Esophagus squamous epithelium (tissue), 5 donors: ENCODE results near the gene COL18A1. TPM values are rescaled to one million over a fixed set of nuclear protein-coding genes. Genes with fewer than 3 reads are reported as not detected.

Source experiments
- DNase-seq: peaks from one replicate; lab custom pipeline; 2025; lab: John Stamatoyannopoulos, UW
- H3K27ac ChIP-seq, 4 donors: fragments of 200-600 bp; sonication (generic); one replicate each; pipeline ENCODE4 v1.5.1; 2016 to 2019; ENCODE audit warnings: mild to moderate bottlenecking in 1 of 4
- H3K27me3 ChIP-seq, 4 donors: fragments of 200-600 bp; sonication (generic); 1 replicate in 3 of 4; 2 replicates in 1 of 4; pipeline versions ENCODE4 v1.5.1 to v1.6.0; 2017 to 2021; ENCODE audit warnings: antibody characterized with exemption in 1 of 4
- H3K36me3 ChIP-seq, 3 donors: fragments of 200-600 bp; sonication (generic); one replicate each; pipeline ENCODE4 v1.5.1; 2016 to 2019
- H3K4me1 ChIP-seq, 3 donors: fragments of 200-600 bp; sonication (generic); one replicate each; pipeline ENCODE4 v1.5.1; 2017 to 2019
- H3K4me3 ChIP-seq, 4 donors: fragments of 200-600 bp; sonication (generic); 1 replicate in 3 of 4; 2 replicates in 1 of 4; pipeline ENCODE4 v1.5.1; 2016 to 2019; ENCODE audit warnings: mild to moderate bottlenecking in 2 of 4, moderate library complexity in 1 of 4
- H3K9me3 ChIP-seq, 3 donors: fragments of 200-600 bp; sonication (generic); one replicate each; pipeline ENCODE4 v1.5.1; 2016 to 2019
- POLR2A ChIP-seq, 4 donors: fragments of 450-650 bp; IDR thresholded peaks; one replicate each; pipeline ENCODE4 v1.6.1; 2017; ENCODE audit warnings: antibody characterized with exemption in 4 of 4, mild to moderate bottlenecking in 4 of 4, moderate library complexity in 3 of 4
- WGBS, 2 donors: methylation state at CpG; one replicate each; pipeline ENCODE4 v1.1.5; 2018; 5-methylcytosine and 5-hydroxymethylcytosine counted together
- intact Hi-C: fragments of 100-400 bp; cut with DNase I; formaldehyde crosslinking; loops from one replicate; pipeline ENCODE4 v1.15.0; 2022
- total RNA-seq, 4 donors: library from RNA; depleted of rRNA; stranded (reverse); fragments of >200 nt; gene quantifications; one replicate each; pipeline ENCODE4 v1.1.0, GENCODE V29; 2016
- TF ChIP-seq, protein P1 (sequence below), 6 experiments: fragments of 450-650 bp in 4 of 6; fragments of 200-600 bp in 2 of 6; sonication (generic) in 2 of 6; IDR thresholded peaks; one replicate each; pipeline ENCODE4 v1.5.1; 2016 to 2019; ENCODE audit warnings: antibody characterized with exemption in 6 of 6, mild to moderate bottlenecking in 4 of 6, moderate library complexity in 4 of 6
- donor health status: DM: yes; HTN: yes; CAD: no.

COL18A1 gene
- total RNA-seq, 4 donors from 2014 or later = 38.9 to 69.0 (median 52.5) TPM

DNA sequence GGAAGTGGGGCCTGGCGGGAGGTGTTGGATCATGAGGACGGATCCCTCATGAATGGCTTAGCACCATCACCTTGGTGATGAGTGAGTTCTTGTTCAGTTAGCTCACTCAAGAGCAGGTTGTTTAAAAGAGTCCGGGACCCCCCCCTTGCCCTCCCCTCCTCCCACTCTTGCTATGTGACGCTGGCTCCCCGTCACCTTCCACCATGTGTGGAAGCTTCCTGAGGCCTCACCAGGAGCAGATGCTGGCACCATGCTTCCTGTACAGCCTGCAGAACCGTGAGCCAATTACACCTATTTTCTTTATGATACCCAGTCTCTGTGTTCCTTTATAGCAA lies 140.2 kb downstream of the COL18A1 start:
- intact Hi-C loops = no loop called here
- WGBS, 2 donors = 80 to 90% methylated on average over 3 of the region's 6 CpGs

DNA sequence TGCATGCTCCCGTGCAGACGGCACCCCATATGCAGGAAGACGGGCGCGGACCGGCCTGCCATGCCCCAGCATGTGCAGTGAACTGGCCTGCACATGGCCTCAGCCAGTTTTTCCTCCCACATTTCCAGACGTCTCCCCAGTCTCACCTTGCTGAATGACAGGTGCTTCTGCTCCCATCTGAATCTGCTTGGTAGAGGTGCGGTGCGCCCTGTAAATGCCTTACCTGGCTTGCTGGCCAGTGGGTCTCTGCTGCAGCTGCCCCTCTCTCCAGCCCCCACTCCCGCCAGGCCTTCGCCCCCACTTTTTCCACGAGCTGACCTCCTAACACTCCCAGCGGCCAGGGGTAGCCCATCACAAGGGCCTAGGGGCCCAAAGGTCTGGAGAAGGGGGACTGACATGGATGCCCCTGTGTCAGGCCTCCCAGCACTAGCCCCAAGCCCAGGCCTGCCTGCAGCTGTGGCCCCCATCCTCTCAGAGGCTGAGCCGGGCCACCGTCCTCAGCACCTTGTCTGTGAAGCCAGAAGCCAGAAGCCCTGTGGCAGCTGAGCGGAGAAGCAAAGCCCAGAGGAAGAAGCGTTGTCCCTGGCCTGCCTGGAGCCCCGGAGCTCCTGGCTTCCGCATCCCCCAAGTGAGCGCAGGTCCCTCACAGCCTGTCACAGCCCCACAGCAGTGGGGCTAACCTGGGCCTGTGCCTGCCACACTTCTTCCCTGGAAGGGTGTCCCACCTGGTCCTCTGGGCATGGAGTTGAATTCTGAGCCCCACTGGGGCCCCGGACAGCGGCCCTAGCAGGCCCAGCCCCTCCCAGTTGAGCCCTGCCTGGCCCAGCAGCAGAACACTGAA lies 140.9 kb downstream of the COL18A1 start:
- no peak for DNase-seq
- 62 to 73% methylated on average over 7 to 12 of the region's 22 CpGs for WGBS, 2 donors

More for the DNA sequence above, 140.2 kb downstream of the COL18A1 start:
- peaks cover 0 to 5% (median 0%) of the 10 kb centered on the region in 4 donors for H3K27me3 ChIP-seq
- no peak for DNase-seq
- H3K36me3 ChIP-seq = no peaks in the 10 kb centered on the region
- H3K4me1 ChIP-seq = peaks cover 11 to 30% (median 24%) of the 10 kb centered on the region in 3 donors
- TF ChIP-seq, protein P1, sequence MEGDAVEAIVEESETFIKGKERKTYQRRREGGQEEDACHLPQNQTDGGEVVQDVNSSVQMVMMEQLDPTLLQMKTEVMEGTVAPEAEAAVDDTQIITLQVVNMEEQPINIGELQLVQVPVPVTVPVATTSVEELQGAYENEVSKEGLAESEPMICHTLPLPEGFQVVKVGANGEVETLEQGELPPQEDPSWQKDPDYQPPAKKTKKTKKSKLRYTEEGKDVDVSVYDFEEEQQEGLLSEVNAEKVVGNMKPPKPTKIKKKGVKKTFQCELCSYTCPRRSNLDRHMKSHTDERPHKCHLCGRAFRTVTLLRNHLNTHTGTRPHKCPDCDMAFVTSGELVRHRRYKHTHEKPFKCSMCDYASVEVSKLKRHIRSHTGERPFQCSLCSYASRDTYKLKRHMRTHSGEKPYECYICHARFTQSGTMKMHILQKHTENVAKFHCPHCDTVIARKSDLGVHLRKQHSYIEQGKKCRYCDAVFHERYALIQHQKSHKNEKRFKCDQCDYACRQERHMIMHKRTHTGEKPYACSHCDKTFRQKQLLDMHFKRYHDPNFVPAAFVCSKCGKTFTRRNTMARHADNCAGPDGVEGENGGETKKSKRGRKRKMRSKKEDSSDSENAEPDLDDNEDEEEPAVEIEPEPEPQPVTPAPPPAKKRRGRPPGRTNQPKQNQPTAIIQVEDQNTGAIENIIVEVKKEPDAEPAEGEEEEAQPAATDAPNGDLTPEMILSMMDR (IDR thresholded peaks at IDR 0.05) = no peak
- TF ChIP-seq POLR2A (IDR thresholded peaks at IDR 0.05) = no peak
- no peaks in the 10 kb centered on the region for H3K9me3 ChIP-seq
- no peak overlapping the region for H3K27ac ChIP-seq
- H3K4me3 ChIP-seq = no peak overlapping the region

DNA sequence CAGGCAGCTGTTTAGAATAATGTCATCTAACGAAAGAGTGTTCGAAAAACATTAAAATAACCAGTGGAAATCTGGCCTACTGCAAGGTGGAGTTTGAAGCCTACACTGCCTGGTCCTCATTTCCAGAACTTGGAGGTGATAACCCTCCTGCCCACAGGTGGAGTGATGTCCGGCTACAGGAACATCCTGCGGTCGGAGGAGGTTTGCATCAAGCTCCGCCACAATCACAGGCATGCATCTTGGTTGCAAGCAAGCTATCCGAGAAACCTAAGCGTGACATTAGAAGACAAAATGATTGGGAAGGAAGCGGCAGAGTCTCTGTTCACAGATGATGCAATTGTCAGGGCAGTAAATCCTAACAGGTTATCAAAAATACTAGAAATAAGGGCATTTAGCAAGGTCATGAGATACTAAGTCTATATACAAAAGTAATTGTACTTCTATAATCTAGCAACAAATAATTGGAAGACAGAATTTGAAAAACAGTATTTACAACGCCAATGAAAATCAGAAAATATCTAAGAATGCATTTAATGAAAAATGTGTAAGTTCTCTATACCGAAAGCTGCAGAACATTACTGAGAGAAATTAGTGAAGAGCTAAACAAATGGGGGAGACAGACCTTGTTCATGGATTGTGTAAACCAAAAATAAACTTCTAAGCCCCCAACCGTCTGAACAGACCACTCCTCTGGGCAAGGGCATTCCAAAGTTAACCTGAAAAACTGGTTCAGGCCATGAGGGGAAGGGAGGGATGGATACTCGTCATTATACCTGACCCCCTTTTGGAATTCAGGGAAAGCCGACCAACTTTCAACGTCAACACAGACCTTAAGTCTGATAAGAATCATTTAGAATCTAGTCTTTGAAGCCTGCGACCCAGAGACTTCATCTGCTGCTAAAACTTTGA lies 141.9 kb downstream of the COL18A1 start:
- Histone ChIP-seq H3K36me3 (no peaks in the 10 kb centered on the region), H3K27ac (no peak overlapping the region), H3K4me1 (peaks cover 11 to 36% (median 15%) of the 10 kb centered on the region in 3 donors), H3K27me3 (peaks cover 0 to 9% (median 0%) of the 10 kb centered on the region in 4 donors), H3K9me3 (no peaks in the 10 kb centered on the region), H3K4me3 (no peak overlapping the region)
- intact Hi-C loops = no loop called here
- no peak for DNase-seq
- TF ChIP-seq POLR2A (IDR thresholded peaks at IDR 0.05) = no peak
- TF ChIP-seq, protein P1 (IDR thresholded peaks at IDR 0.05) = no peak
- WGBS, 2 donors = 76 to 77% methylated on average over 16 of the region's 16 CpGs

More for the DNA sequence above, 140.9 kb downstream of the COL18A1 start:
- H3K36me3 ChIP-seq = no peaks in the 10 kb centered on the region
- H3K27ac ChIP-seq = no peak overlapping the region
- TF ChIP-seq, protein P1 (IDR thresholded peaks at IDR 0.05) = no peak
- TF ChIP-seq POLR2A (IDR thresholded peaks at IDR 0.05) = no peak
- H3K4me3 ChIP-seq = no peak overlapping the region
- H3K27me3 ChIP-seq = peaks cover 0 to 9% (median 0%) of the 10 kb centered on the region in 4 donors
- intact Hi-C loops = no loop called here
- H3K9me3 ChIP-seq = no peaks in the 10 kb centered on the region
- peaks cover 11 to 36% (median 24%) of the 10 kb centered on the region in 3 donors for H3K4me1 ChIP-seq

DNA sequence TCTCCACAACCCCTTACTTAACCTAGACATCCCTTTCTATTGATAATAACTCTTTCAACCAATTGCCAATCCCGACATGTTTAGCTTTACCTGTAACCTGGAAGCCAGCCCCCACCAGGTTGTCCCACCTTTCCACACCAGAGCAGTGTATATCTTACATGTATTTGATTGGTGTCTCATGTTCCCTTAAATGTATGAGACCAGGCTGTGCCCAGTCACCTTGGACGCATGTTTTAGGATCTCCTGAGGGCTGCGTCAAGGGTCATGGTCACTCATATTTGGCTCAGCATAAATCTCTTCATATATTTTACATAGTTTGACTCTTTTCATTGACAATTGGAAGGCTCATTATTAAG lies 142.6 kb downstream of the COL18A1 start:
- no peaks in the 10 kb centered on the region for H3K9me3 ChIP-seq
- H3K27me3 ChIP-seq = peaks cover 0 to 9% (median 0%) of the 10 kb centered on the region in 4 donors
- H3K36me3 ChIP-seq = no peaks in the 10 kb centered on the region
- WGBS, 2 donors = 83 to 88% methylated on average over 3 of the region's 3 CpGs
- H3K4me3 ChIP-seq = no peak overlapping the region
- H3K4me1 ChIP-seq = peaks cover 12 to 37% (median 12%) of the 10 kb centered on the region in 3 donors
- H3K27ac ChIP-seq = no peak overlapping the region
- intact Hi-C loops = no loop called here
- no peak for DNase-seq
- no peak for TF ChIP-seq POLR2A (IDR thresholded peaks at IDR 0.05)
- TF ChIP-seq, protein P1 (IDR thresholded peaks at IDR 0.05) = no peak
